ENCODE measurements around the gene MYH9.

GRCh38 chr22:36381513-36382128 lies 6.1 kb downstream of the MYH9 start:
- TF ChIP-seq CTCF (IDR thresholded peaks at IDR 0.05) (no peak), EZH2 (IDR thresholded peaks at IDR 0.05; ENCODE audit: borderline replicate concordance, insufficient read depth, low read depth, low read length, poor library complexity, severe bottlenecking) (no peak)
